IPS-20b (cell line): Measurements from ENCODE around the gene MAP2.
A peak's percentile ranks its signal among the peaks of the same experiment; 100 is the strongest.

Source experiments
- H3K27ac ChIP-seq: one replicate; pipeline ENCODE4 v1.5.1; 2013; ENCODE audit warnings: low read length
- H3K27me3 ChIP-seq: 2 replicates; pipeline ENCODE4 v1.6.1; 2013; ENCODE audit warnings: mild to moderate bottlenecking, low read length, inconsistent platforms; ENCODE audit not compliant: insufficient read depth
- H3K36me3 ChIP-seq: 2 replicates; pipeline ENCODE4 v1.6.1; 2013; ENCODE audit warnings: low read depth, mild to moderate bottlenecking, inconsistent platforms, low read length, moderate library complexity; ENCODE audit not compliant: insufficient read depth
- H3K4me1 ChIP-seq: 2 replicates; pipeline ENCODE4 v1.6.1; 2013; ENCODE audit warnings: mild to moderate bottlenecking, control low read depth, inconsistent platforms, low read length, moderate library complexity; ENCODE audit not compliant: insufficient read depth
- H3K4me3 ChIP-seq: 2 replicates; pipeline ENCODE4 v1.5.1; 2013; ENCODE audit warnings: mild to moderate bottlenecking, low read length, inconsistent platforms
- H3K9ac ChIP-seq: 2 replicates; pipeline ENCODE4 v1.6.1; 2013; ENCODE audit warnings: low read depth, mild to moderate bottlenecking, inconsistent platforms, low read length, moderate library complexity
- H3K9me3 ChIP-seq: 2 replicates; pipeline ENCODE4 v1.6.1; 2013; ENCODE audit warnings: mild to moderate bottlenecking, low read depth, low read length, inconsistent platforms; ENCODE audit not compliant: insufficient read depth

MAP2 gene

DNA sequence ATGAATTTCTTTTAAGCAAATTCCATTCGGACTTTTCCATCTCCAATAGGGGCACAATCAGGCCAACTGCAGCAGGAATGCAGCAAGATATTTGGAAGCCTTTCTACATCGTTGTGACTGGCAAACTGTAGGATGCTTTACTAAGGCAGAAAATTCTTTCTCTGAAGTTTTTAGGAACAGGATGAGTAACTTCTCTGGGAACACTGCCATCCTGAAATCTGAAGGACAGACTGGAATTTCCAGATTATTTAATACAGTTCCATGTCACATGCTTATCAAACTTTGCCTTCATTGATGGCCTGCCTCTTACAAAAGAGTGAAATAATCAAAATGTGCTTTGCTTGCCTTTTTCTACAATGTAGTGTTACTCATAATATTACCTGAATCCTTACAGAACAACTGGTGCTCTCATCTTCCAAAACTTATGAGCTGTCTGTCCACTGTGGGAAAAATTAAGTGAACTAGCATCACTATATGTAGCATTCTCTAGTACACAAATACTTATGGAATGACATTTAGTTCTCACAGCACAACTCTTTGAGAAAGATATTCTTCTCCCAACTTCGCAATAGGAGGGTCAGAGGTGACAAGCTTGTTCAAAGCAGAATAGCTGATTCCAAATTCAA is 32.0 kb upstream of the MAP2 start:
- no peak overlapping the region for H3K27ac ChIP-seq
- no peaks in the 10 kb centered on the region for H3K27me3 ChIP-seq
- H3K4me3 ChIP-seq: no peak overlapping the region
- H3K9me3 ChIP-seq: no peaks in the 10 kb centered on the region
- no peak overlapping the region for H3K9ac ChIP-seq
- no peaks in the 10 kb centered on the region for H3K36me3 ChIP-seq
- H3K4me1 ChIP-seq: no peaks in the 10 kb centered on the region

DNA sequence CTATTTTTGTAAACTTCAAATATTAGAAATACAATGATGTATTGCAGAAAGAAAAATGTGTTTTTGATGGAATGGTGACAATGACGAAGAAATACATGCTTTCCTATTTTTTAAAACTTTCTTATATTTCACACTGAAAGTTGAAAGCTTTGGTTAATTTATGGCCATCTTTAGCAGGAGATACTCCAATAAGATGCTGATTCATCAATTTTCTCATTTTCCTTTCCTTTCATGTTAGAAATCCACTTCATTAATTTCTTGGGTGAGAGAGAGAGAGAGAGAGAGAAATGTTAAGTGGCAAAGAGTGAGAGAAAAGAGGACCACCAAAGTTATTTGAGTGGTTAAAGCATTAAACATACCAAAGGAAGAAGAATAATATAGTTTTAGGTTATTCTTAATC is 28.6 kb upstream of the MAP2 start:
- H3K27ac ChIP-seq: no peak overlapping the region
- H3K4me1 ChIP-seq: no peaks in the 10 kb centered on the region
- H3K9ac ChIP-seq: no peak overlapping the region
- H3K36me3 ChIP-seq: no peaks in the 10 kb centered on the region
- no peak overlapping the region for H3K4me3 ChIP-seq
- H3K27me3 ChIP-seq: no peaks in the 10 kb centered on the region
- H3K9me3 ChIP-seq: no peaks in the 10 kb centered on the region

DNA sequence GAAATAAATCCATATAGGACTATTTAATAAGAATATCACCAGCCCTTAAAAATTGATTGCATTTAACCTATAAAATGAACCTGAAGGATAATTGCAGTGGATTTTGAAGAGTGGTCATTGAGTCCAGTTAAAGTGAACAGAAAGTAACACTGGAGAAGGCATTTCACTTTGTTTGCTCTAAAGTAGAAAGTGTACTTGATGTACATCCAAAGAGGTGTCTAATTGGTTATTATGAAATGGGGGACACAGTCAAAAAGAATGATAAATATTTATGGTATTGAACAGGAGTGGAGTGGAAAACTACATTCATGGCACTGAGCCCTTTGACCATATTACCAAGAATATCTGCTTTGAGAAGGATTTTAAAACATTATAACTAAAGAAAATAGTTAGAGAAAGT is 28.2 kb upstream of the MAP2 start:
- Histone ChIP-seq H3K9ac (no peak overlapping the region), H3K27me3 (no peaks in the 10 kb centered on the region), H3K27ac (no peak overlapping the region), H3K4me1 (no peaks in the 10 kb centered on the region), H3K9me3 (no peaks in the 10 kb centered on the region), H3K36me3 (no peaks in the 10 kb centered on the region), H3K4me3 (no peak overlapping the region)

DNA sequence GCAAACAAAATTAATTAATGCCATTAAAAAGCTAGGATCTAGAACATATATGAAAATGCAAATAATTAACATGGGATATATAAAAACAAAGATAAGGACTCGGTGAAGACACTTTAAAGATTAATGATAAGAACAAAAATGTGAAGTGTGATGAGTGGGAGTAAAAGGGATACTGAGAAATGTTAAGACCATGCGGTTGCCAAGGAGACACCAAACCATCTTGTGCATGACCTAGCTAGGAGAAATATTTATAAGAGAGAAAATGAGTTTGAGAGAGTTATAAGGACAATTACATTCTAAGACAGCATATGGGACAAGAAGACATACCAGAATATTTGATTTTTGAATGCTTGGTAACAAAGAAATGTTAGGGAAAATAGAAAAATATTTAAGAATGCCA is 25.4 kb upstream of the MAP2 start:
- Histone ChIP-seq H3K9ac (no peak overlapping the region), H3K9me3 (no peaks in the 10 kb centered on the region), H3K4me1 (no peaks in the 10 kb centered on the region), H3K27me3 (no peaks in the 10 kb centered on the region), H3K4me3 (no peak overlapping the region), H3K27ac (no peak overlapping the region), H3K36me3 (no peaks in the 10 kb centered on the region)

DNA sequence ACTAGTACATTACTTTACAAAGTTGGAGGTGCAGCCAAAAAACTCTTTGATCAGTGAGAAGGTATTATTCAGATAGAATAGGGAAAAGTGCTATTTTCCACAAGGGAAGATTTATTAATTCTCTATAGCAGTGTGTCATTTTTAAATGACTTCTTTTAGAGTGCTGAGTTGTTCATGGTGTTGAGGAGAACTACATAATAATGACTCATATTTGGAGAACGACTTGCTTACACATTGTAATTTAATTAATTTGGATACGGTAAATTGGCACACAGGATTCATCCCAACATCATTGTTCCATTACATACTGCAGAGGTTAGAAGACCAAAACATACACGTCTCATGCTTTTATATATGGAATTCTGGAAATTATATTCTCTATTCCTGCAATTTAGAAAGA is 22.1 kb upstream of the MAP2 start:
- H3K27me3 ChIP-seq: no peaks in the 10 kb centered on the region
- no peak overlapping the region for H3K27ac ChIP-seq
- no peaks in the 10 kb centered on the region for H3K9me3 ChIP-seq
- no peak overlapping the region for H3K4me3 ChIP-seq
- H3K36me3 ChIP-seq: no peaks in the 10 kb centered on the region
- H3K4me1 ChIP-seq: no peaks in the 10 kb centered on the region
- no peak overlapping the region for H3K9ac ChIP-seq

DNA sequence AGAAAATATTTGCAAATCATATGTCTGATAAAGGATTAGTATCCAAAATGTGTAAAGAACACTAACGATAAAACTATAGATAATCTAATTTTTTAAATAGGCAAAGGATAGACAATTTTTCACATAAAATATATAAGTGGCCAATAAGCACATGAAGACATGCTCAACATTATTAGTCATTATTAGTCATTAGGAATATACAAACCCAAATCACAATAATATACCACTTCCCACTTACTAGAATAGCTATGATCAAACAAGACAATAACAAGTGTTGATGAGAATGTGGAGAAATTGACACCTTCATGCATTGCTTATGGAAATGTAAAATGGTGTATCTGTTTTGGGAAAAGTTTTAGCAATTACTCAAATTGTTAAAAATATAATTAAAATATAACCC is 12.6 kb upstream of the MAP2 start:
- Histone ChIP-seq H3K9me3 (peaks cover 18% of the 10 kb centered on the region; the same call in 1 of the 2 replicates), H3K27ac (no peak overlapping the region), H3K27me3 (no peaks in the 10 kb centered on the region), H3K36me3 (no peaks in the 10 kb centered on the region), H3K4me1 (no peaks in the 10 kb centered on the region), H3K9ac (no peak overlapping the region), H3K4me3 (no peak overlapping the region)

DNA sequence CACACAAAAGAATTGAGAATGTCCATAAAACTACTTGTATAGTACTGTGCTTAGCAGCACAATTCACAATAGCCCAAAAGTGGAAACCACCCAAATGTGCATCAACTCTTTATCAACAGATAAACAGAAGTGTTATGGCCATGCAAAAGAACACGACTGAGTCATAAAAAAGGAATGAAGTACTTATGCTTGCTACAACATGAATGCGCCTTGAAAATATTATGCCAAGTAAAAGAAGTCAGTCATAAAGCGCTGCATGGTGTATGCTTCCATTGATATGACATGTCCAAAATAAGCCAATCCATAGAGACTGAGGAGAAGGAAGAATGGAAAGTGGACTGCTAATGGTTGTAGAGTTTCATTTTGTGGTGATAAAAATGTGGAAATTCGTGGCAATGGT is 12.1 kb upstream of the MAP2 start:
- Histone ChIP-seq H3K36me3 (no peaks in the 10 kb centered on the region), H3K4me3 (no peak overlapping the region), H3K9ac (no peak overlapping the region), H3K4me1 (no peaks in the 10 kb centered on the region), H3K9me3 (peaks cover 19% of the 10 kb centered on the region; the same call in 1 of the 2 replicates), H3K27me3 (no peaks in the 10 kb centered on the region), H3K27ac (no peak overlapping the region)

DNA sequence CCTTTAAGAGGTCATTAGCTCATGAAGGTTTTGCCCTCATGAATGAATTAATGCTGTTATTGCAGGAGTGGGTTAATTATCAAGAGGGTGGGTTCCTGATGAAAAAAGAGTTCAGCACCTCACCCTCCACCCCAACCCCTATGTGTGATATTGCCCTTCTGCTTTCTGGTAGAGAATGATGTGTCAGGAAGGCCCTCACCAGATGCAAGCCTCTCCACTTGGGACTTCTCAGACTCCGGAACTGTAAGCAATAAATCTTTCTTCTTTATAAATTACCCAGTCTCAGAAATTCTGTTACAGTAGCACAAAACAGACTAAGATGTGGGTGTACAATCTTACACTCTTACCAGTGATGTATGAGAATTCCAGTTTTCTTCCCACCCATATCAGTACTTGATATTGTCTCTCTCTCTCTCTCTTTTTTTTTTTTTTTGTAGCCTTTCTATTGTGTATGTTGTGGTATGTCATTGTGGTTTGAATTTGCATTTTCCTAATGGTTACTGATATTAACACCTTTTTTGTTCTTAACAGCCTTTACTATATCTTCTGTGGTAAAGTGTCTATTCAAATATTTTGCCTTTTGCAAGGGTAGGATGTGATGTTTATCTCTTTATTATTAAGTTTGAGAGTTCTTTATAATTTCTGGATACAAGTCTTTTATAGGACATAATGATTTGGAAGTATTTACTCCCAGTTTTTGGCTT is 10.4 kb upstream of the MAP2 start:
- H3K4me1 ChIP-seq: no peaks in the 10 kb centered on the region

DNA sequence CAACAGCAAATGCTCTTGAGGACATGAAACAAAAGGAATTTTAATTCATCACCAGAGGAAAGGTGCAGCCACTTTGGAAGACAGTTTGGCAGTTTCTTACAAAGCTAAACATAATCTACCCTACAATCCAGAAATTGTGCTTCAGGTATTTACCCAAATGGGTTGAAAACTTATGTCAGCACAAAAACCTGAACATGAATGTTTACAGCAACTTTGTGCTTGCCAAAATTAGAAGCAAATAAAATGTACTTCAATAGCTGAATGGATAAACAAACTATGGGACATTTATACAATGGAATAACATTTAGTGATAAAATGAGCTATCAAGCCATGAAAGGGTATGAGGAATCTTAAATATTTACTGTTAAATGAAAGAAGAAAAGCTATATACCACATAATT is 6.9 kb upstream of the MAP2 start:
- Histone ChIP-seq H3K4me3 (no peak overlapping the region), H3K36me3 (no peaks in the 10 kb centered on the region), H3K9me3 (peaks cover 19% of the 10 kb centered on the region; the same call in 1 of the 2 replicates), H3K4me1 (no peaks in the 10 kb centered on the region), H3K27me3 (peaks cover 7% of the 10 kb centered on the region; the same call in 1 of the 2 replicates), H3K27ac (no peak overlapping the region), H3K9ac (no peak overlapping the region)

More for the DNA sequence above, 10.4 kb upstream of the MAP2 start:
- Histone ChIP-seq H3K9ac (no peak overlapping the region), H3K27ac (no peak overlapping the region), H3K27me3 (no peaks in the 10 kb centered on the region), H3K4me3 (no peak overlapping the region), H3K9me3 (peaks cover 19% of the 10 kb centered on the region; the same call in 1 of the 2 replicates), H3K36me3 (no peaks in the 10 kb centered on the region)

DNA sequence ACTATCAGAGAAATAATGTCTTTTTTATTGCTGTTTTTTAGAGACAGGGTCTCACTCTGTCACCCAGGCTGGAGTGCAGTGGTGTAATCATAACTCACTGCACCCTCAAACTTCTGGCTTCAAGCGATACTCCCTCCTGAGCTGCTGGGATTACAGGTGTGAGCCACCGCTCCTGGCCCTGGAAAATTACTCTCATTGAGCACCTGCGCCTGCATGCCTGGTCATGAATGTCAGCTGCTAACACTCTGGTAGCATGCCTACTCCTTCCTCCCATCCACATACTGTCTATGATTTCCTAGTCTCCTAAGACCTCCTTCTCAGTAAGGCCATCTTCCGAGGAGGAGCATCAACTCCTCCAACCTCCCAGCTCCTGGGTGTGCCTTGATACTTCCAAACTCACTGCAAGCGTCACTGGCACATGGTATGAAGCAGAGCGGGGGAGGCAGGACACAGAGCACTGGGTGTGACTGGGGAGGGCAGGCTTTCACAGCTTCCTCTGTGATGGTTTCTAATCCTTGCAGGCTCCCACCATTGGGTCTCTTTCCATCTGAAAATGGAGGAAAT is 1.6 kb upstream of the MAP2 start:
- Histone ChIP-seq H3K27me3 (peaks cover 35% of the 10 kb centered on the region), H3K4me3 (no peak overlapping the region), H3K27ac (no peak overlapping the region), H3K4me1 (peaks cover 20% of the 10 kb centered on the region; the same call in 1 of the 2 replicates), H3K9me3 (no peaks in the 10 kb centered on the region), H3K36me3 (no peaks in the 10 kb centered on the region), H3K9ac (no peak overlapping the region)

DNA sequence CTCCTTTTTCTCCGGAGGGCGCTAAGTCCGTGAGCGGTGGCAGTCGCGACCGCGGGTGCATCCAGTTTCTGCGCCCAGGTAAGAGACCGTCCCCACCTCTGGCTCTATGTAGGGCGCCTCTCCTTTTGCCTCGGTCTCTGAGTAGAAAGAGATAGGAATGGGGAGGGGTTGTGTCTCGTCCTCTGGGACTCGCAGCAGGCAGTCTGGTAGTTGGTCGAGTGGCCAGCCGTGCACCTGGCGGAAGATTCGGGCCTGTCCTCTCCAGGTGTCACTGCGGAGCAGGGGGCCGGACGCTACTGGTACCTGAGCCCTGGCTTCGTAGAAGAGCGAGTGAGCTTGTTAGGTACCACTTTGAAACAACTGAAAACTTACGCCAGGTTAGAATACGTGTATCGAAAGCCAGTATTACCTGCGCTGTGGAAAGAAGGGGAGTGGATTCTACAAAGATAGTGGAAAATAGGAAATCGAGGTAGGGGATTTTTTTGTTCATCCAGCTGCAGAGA is 403 bp downstream of the MAP2 start:
- peak overlapping the region; percentile 76; the same call in 1 of the 2 replicates for H3K9ac ChIP-seq
- no peak overlapping the region for H3K27ac ChIP-seq
- peak overlapping the region; percentile 85 for H3K4me3 ChIP-seq
- no peaks in the 10 kb centered on the region for H3K36me3 ChIP-seq
- peaks cover 28% of the 10 kb centered on the region; the same call in 1 of the 2 replicates for H3K4me1 ChIP-seq
- no peaks in the 10 kb centered on the region for H3K9me3 ChIP-seq
- peaks cover 35% of the 10 kb centered on the region for H3K27me3 ChIP-seq
